GM21360 (cell line): Measurements from ENCODE around the gene TMEM61.
"Not testable (repeated sequence)": the region's sequence is repeated elsewhere in the genome, so short reads cannot be mapped to it uniquely, and the experiment has no call there.

ENCODE experiments used
- ATAC-seq: cut with Tn5 transposase; IDR thresholded peaks from one replicate; pipeline ENCODE4 v1.9.1; 2021; ENCODE audit warnings: mild to moderate bottlenecking, moderate library complexity; ENCODE audit not compliant: unreplicated experiment

TMEM61 gene

GRCh38 chr1:55000110-55001085, 20.0 kb downstream of the TMEM61 start:
- ATAC-seq, result no peak

GRCh38 chr1:55001311-55001710, 20.9 kb downstream of the TMEM61 start:
- ATAC-seq, result no peak

- ATAC-seq, result no peak
These were observed 22.3 kb downstream of the TMEM61 start for GRCh38 chr1:55002686-55003085.

GRCh38 chr1:55005351-55006140, 25.1 kb downstream of the TMEM61 start:
- no peak for ATAC-seq

DNA sequence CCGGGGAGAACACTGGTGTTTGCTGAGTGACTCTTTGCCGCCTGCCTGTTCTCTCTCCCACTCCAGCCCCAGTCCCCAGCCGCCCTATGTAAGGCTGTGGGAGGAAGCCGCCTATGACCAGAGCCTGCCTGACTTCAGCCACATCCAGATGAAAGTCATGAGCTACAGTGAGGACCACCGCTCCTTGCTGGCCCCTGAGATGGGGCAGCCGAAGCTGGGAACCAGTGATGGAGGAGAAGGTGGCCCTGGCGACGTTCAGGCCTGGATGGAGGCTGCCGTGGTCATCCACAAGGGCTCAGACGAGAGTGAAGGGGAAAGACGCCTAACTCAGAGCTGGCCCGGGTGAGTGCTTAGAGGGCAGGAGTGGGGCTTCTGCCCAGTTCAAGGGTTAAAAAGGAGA, 26.5 kb downstream of the TMEM61 start:
- ATAC-seq, result no peak

DNA sequence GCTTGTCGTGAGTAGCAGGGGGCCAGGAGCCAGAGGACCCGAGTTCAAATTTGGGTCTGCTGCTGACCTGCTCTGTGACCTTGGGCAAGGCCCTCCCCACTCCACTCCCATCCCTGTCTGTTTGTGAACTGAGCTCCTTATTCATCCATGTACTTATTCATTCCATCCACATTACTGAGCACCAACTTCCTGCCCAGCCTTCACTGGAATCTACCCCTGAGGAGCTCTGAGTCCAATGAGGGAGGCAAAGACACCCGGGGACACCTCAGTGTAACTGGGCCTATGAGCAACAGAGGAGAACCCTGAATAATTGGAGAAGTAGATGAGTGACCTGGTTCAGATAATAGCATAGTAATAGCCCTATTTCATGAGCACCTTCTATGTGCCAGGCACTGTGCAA, 27.2 kb downstream of the TMEM61 start:
- ATAC-seq, result no peak

DNA sequence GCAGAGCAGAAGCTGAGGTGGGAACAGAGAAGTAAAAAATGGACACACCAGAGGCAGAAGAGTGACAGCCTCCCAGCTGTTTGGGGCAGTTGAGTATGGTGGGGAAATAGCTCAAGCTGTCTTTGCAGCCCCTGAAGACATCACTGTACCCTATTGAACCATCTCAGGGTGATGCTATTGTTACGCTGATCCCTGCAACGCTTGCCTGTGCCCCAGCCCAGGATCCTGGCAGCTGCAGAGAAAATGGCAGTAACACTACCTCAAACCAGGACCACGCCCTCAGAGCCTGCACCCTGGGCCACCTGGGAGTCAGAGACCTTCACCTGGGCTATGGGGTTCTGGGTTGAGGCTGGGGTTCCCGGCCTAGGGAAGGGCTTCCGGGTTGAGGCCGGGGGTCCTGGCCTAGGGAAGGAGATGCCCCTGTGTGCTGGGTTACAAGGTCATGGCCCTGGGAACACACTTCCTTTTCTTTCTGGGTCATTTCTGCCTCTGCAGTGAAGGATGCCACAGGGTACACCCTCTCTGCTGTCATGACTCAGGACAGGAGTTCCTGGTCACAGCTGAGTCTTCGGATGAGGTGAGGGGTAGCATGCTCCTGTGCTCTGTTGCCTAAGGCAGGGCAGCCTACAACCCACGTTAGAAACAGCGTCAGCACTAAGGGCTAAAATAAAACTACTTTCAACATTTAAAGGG, 29.9 kb downstream of the TMEM61 start:
- no peak for ATAC-seq

GRCh38 chr1:55010887-55011217, 30.4 kb downstream of the TMEM61 start:
- no peak for ATAC-seq

DNA sequence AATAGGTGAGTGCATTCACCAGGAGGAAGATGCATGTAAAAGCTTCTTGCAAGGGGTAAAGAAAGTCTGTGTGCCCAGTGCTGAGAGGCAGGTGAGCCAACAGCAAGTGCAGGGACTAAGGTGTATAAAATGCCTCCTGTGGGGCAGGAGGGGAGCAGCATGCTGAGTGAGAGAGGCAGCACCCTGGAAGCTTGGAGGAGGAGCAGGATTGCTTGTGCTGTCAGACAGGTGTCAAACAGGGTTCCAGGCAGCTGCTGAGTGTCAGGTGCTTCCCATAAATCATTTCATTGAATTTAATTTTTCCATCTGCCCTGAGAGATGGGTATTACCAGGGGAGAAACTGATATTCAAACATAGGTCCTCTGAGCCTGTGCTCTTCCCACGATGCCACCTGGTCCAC, 32.2 kb downstream of the TMEM61 start:
- ATAC-seq, result no peak

DNA sequence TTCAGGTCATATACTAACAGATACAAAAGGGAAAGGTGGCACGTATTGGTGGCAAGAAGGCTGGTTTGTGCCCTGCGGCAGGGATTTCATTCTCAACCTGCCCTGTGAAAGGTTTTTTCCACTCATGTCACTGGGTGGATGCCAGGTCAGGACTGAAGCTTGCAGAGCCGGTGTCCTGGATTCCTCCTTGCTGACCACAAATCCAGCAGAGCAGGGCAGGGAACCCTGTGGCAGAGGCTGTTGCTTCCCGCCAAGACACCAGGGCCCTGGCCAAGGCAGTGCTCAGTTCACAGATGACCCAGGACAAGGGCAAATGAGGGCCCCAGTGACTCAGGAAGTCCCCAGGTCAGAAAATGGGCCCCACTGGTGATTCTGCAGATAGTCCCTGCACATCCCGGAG, 34.7 kb downstream of the TMEM61 start:
- no peak for ATAC-seq

GRCh38 chr1:55015731-55016620, 35.5 kb downstream of the TMEM61 start:
- ATAC-seq, result no peak

- no peak for ATAC-seq
These were observed 38.0 kb downstream of the TMEM61 start for GRCh38 chr1:55018395-55018794.

GRCh38 chr1:55021942-55022546, 41.6 kb downstream of the TMEM61 start:
- ATAC-seq, result peak; percentile 99

- not testable (repeated sequence) for ATAC-seq
These were observed 43.7 kb downstream of the TMEM61 start for GRCh38 chr1:55024163-55024562.

DNA sequence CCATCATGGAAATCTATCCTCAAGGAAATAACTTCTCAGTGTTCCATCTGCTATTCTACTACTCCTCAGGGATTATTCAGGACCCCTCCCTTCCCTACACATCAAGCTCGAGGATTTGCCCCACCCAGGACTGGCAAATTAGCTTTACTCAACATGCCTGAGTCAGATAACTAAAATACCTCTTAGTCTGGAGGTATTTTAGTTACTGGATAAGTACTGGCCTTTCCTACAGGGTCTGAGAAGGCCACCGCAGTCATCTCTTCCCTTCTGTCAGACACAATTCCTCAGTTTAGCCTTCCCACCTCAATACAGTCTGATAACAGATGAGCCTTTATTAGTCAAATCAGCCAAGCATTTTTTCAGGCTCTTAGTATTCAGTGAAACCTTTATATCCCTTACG, 46.3 kb downstream of the TMEM61 start:
- ATAC-seq, result not testable (repeated sequence)

GRCh38 chr1:55031098-55031497, 50.7 kb downstream of the TMEM61 start:
- ATAC-seq, result not testable (repeated sequence)

- ATAC-seq, result no peak
These were observed 52.8 kb downstream of the TMEM61 start for GRCh38 chr1:55033265-55033614.

GRCh38 chr1:55034476-55035133, 54.2 kb downstream of the TMEM61 start:
- ATAC-seq, result no peak

GRCh38 chr1:55035904-55036303, 55.5 kb downstream of the TMEM61 start:
- ATAC-seq, result no peak
